Esophagus muscularis mucosa (tissue), 4 donors: Measurements from ENCODE around the gene FZD2. TPM values are rescaled to one million over a fixed set of nuclear protein-coding genes. Genes with fewer than 3 reads are reported as not detected.

ENCODE experiments used
- DNase-seq: peaks from one replicate; pipeline ENCODE4 v3.0.0-alpha.2; 2017; ENCODE audit errors: extremely low spot score
- H3K27ac ChIP-seq, 4 donors: fragments of 200-600 bp; sonication (generic); replicated peaks in 1 of 4; 1 replicate in 3 of 4; 2 replicates in 1 of 4; pipeline ENCODE4 v1.5.1; 2016 to 2019; ENCODE audit warnings: mild to moderate bottlenecking in 1 of 4
- H3K27me3 ChIP-seq, 4 donors: fragments of 200-600 bp; sonication (generic); one replicate each; pipeline versions ENCODE4 v1.5.1 to v1.6.0; 2016 to 2019
- H3K36me3 ChIP-seq, 4 donors: fragments of 200-600 bp; sonication (generic); one replicate each; pipeline ENCODE4 v1.5.1; 2016 to 2019
- H3K4me1 ChIP-seq, 4 donors: fragments of 200-600 bp; sonication (generic); one replicate each; pipeline ENCODE4 v1.5.1; 2016 to 2019
- H3K4me3 ChIP-seq, 4 donors: fragments of 200-600 bp; sonication (generic); 1 replicate in 2 of 4; 2 replicates in 2 of 4; pipeline ENCODE4 v1.5.1; 2016 to 2019; ENCODE audit warnings: mild to moderate bottlenecking in 4 of 4, moderate library complexity in 1 of 4
- H3K9me3 ChIP-seq, 4 donors: fragments of 200-600 bp; sonication (generic); 1 replicate in 3 of 4; 2 replicates in 1 of 4; pipeline ENCODE4 v1.5.1; 2016 to 2019
- CTCF ChIP-seq, 3 experiments: fragments of 200-600 bp in 2 of 3; fragments of 450-650 bp in 1 of 3; sonication (generic) in 2 of 3; IDR thresholded peaks; one replicate each; pipeline ENCODE4 v1.5.1; 2017 to 2019; ENCODE audit warnings: antibody characterized with exemption in 3 of 3, mild to moderate bottlenecking in 2 of 3, moderate library complexity in 1 of 3
- EP300 ChIP-seq: sonication (generic); formaldehyde crosslinking; IDR thresholded peaks from one replicate; pipeline ENCODE4 v1.6.1; 2017; ENCODE audit warnings: antibody characterized with exemption
- POLR2A ChIP-seq: fragments of 450-650 bp; IDR thresholded peaks from one replicate; pipeline ENCODE4 v1.6.1; 2017; ENCODE audit warnings: antibody characterized with exemption, moderate library complexity, mild to moderate bottlenecking, low read depth
- POLR2AphosphoS5 ChIP-seq, 2 donors: sonication (generic); formaldehyde crosslinking; IDR thresholded peaks; one replicate each; pipeline ENCODE4 v1.6.1; 2017; ENCODE audit warnings: antibody characterized with exemption in 2 of 2
- WGBS: methylation state at CpG from one replicate; pipeline ENCODE4 v1.1.5; 2018; 5-methylcytosine and 5-hydroxymethylcytosine counted together
- intact Hi-C: fragments of 100-400 bp; cut with DNase I; formaldehyde crosslinking; loops from one replicate; pipeline ENCODE4 v1.15.1; 2023
- total RNA-seq, 4 donors: library from RNA; depleted of rRNA; stranded (reverse); fragments of >200 nt; gene quantifications; one replicate each; pipeline versions ENCODE4 v1.1.0 to v1.2.1, GENCODE V29; 2016

The FZD2 gene
- total RNA-seq, 4 donors from 2014 or later = 1.7 to 3.4 (median 1.9) TPM

- TF ChIP-seq CTCF (IDR thresholded peaks at IDR 0.05) (no peak), POLR2A (no peak), POLR2AphosphoS5 (IDR thresholded peaks at IDR 0.05) (no peak), EP300 (no peak)
- intact Hi-C loops = no loop called here
- no peak overlapping the region for H3K27ac ChIP-seq
Measured at GRCh38 chr17:44604116-44604761, 47.0 kb downstream of the FZD2 start.

GRCh38 chr17:44604768-44605485 is 47.6 kb downstream of the FZD2 start:
- Histone ChIP-seq H3K4me1 (peaks cover 0 to 11% (median 4%) of the 10 kb centered on the region in 4 donors), H3K36me3 (no peaks in the 10 kb centered on the region), H3K27ac (no peak overlapping the region), H3K4me3 (no peak overlapping the region), H3K9me3 (no peaks in the 10 kb centered on the region), H3K27me3 (peaks cover 0 to 21% (median 0%) of the 10 kb centered on the region in 4 donors)
- WGBS = 82% methylated on average over 10 of the region's 10 CpGs
- no peak for DNase-seq
- no peak for TF ChIP-seq EP300
- TF ChIP-seq CTCF (IDR thresholded peaks at IDR 0.05) = no peak
- TF ChIP-seq POLR2AphosphoS5 (IDR thresholded peaks at IDR 0.05) = no peak
- TF ChIP-seq POLR2A = no peak
- intact Hi-C loops = no loop called here

More at GRCh38 chr17:44604116-44604761, 47.0 kb downstream of the FZD2 start:
- 83% methylated on average over 6 of the region's 6 CpGs for WGBS
- Histone ChIP-seq H3K36me3 (no peaks in the 10 kb centered on the region), H3K27me3 (peaks cover 0 to 21% (median 0%) of the 10 kb centered on the region in 4 donors), H3K9me3 (no peaks in the 10 kb centered on the region), H3K4me1 (peaks cover 0 to 16% (median 7%) of the 10 kb centered on the region in 4 donors), H3K4me3 (no peak overlapping the region)
- no peak for DNase-seq

GRCh38 chr17:44606658-44607057 is 49.4 kb downstream of the FZD2 start:
- Histone ChIP-seq H3K9me3 (no peaks in the 10 kb centered on the region), H3K27ac (no peak overlapping the region), H3K27me3 (peaks cover 0 to 16% (median 0%) of the 10 kb centered on the region in 4 donors), H3K4me1 (peaks cover 0 to 11% (median 3%) of the 10 kb centered on the region in 4 donors), H3K36me3 (no peaks in the 10 kb centered on the region), H3K4me3 (no peak overlapping the region)
- TF ChIP-seq EP300 (no peak), POLR2AphosphoS5 (IDR thresholded peaks at IDR 0.05) (no peak), POLR2A (no peak), CTCF (IDR thresholded peaks at IDR 0.05) (no peak)
- intact Hi-C loops = no loop called here
- no peak for DNase-seq
- WGBS = 97% methylated on average over 11 of the region's 11 CpGs

GRCh38 chr17:44607836-44608690 is 50.8 kb downstream of the FZD2 start:
- no peak overlapping the region for H3K4me3 ChIP-seq
- TF ChIP-seq POLR2AphosphoS5 (IDR thresholded peaks at IDR 0.05) = no peak
- no peak for TF ChIP-seq EP300
- TF ChIP-seq POLR2A = no peak
- H3K36me3 ChIP-seq = no peaks in the 10 kb centered on the region
- intact Hi-C loops = no loop called here
- no peaks in the 10 kb centered on the region for H3K9me3 ChIP-seq
- no peak for DNase-seq
- peaks cover 0 to 17% (median 0%) of the 10 kb centered on the region in 4 donors for H3K27me3 ChIP-seq
- 47% methylated on average over 8 of the region's 10 CpGs for WGBS
- peaks cover 0 to 11% (median 3%) of the 10 kb centered on the region in 4 donors for H3K4me1 ChIP-seq
- H3K27ac ChIP-seq = no peak overlapping the region
